ENCODE results near the gene OR3A3. TPM values are rescaled to one million over a fixed set of nuclear protein-coding genes. Genes with fewer than 3 reads are reported as not detected.
"Not testable (repeated sequence)": the region's sequence is repeated elsewhere in the genome, so short reads cannot be mapped to it uniquely, and the experiment has no call there.

The OR3A3 gene
- total RNA-seq (not detected), polyA plus RNA-seq (not detected)
- long read RNA-seq, donor 1: 0 reads
- long read RNA-seq, donor 2: 0 reads
- long read RNA-seq, donor 3: 0 reads
- long read RNA-seq, donor 4: 0 reads

DNA sequence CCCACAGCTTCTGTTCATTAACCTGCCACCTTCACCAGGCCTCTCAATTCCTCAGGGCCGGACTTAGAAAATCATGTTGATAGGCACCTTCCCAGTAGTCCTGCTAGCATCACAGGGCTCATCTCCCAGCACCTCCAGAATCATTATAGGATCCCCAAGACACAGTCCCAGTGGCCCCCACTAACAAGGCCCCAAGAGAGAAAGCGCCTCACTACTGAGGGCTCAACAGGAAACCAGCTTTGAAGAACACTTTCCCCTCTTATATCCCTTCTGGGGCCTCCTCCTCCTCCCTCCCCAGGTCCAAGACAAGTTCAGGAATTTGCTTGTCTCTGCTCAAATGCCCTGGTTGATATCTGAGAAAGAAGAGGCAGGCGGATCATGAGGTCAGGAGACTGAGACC lies at the start of gene OR3A3:
OR3A3 (plus strand) TSS at position 301 of the 400 bp plus-strand sequence.
- WGBS: 75% methylated on average over 3 of the region's 3 CpGs
- Histone ChIP-seq H3K4me1 (ENCODE audit: control insufficient read depth, insufficient read depth, low read length) (no peaks in the 10 kb centered on the region), H3K27me3 (ENCODE audit: control insufficient read depth, insufficient read depth) (no peaks in the 10 kb centered on the region), H3K27ac (ENCODE audit: low read length) (no peak within 1 kb of the TSS), H3K9me3 (ENCODE audit: control insufficient read depth, low read length) (no peaks in the 10 kb centered on the region), H3K4me3 (ENCODE audit: low read length) (no peak within 1 kb of the TSS)
- DNase-seq: no peak
- no peak for ATAC-seq
- intact Hi-C loops (cut with DNase I): no loop called here

GRCh38 chr17:3371167-3371566 lies 40.0 kb upstream of the OR3A3 start:
- H3K27me3 ChIP-seq (ENCODE audit: control insufficient read depth, insufficient read depth); H3K9me3 ChIP-seq (ENCODE audit: control insufficient read depth, low read length); ATAC-seq; H3K27ac ChIP-seq (ENCODE audit: low read length); H3K4me3 ChIP-seq (ENCODE audit: low read length); intact Hi-C loops (cut with DNase I); H3K4me1 ChIP-seq (ENCODE audit: control insufficient read depth, insufficient read depth, low read length): not testable (repeated sequence)
- DNase-seq: peak in 1 of 3 donors; percentile 59
- WGBS: 92% methylated on average over 31 of the region's 31 CpGs

GRCh38 chr17:3378321-3378720 lies 32.8 kb upstream of the OR3A3 start:
- intact Hi-C loops (cut with DNase I): no loop called here

DNA sequence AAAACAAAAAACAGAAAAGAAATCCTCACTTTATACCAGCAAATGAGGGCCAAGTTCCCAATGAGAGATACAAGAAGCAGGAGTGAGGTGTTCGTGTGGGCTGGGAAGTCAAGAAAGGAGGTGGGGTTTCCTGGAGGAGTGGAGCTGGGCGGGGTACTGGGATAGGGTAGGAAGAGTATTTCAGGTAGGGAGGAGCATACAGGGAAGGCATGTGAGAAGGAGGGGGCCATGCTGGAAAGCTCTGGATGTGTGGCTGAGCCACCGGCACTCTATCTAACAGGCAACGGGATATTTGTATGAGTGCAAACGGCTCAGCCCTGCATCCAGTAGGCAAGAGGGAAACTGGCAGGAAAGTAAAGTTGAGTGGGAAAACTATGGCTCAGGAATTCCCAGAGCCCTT lies 29.2 kb upstream of the OR3A3 start:
- Histone ChIP-seq H3K4me3 (ENCODE audit: low read length) (no peak overlapping the region), H3K4me1 (ENCODE audit: control insufficient read depth, insufficient read depth, low read length) (no peaks in the 10 kb centered on the region), H3K9me3 (ENCODE audit: control insufficient read depth, low read length) (no peaks in the 10 kb centered on the region), H3K27ac (ENCODE audit: low read length) (no peak overlapping the region), H3K27me3 (ENCODE audit: control insufficient read depth, insufficient read depth) (no peaks in the 10 kb centered on the region)
- DNase-seq (no peak), ATAC-seq (no peak)
- WGBS: 81% methylated on average over 5 of the region's 5 CpGs
- intact Hi-C loops (cut with DNase I): no loop called here

More at GRCh38 chr17:3378321-3378720, 32.8 kb upstream of the OR3A3 start:
- no peaks in the 10 kb centered on the region for H3K9me3 ChIP-seq (ENCODE audit: control insufficient read depth, low read length)
- H3K4me3 ChIP-seq (ENCODE audit: low read length): no peak overlapping the region
- WGBS: 83% methylated on average over 8 of the region's 8 CpGs
- H3K4me1 ChIP-seq (ENCODE audit: control insufficient read depth, insufficient read depth, low read length): no peaks in the 10 kb centered on the region
- H3K27ac ChIP-seq (ENCODE audit: low read length): no peak overlapping the region
- H3K27me3 ChIP-seq (ENCODE audit: control insufficient read depth, insufficient read depth): no peaks in the 10 kb centered on the region
- DNase-seq (no peak), ATAC-seq (no peak)

GRCh38 chr17:3385869-3386816 lies 25.0 kb upstream of the OR3A3 start, which contains the start of gene OR3A2:
OR3A2 (minus strand) TSS chr17:3386308.
- H3K4me3 ChIP-seq (ENCODE audit: low read length): no peak within 1 kb of the TSS
- no peaks in the 10 kb centered on the region for H3K4me1 ChIP-seq (ENCODE audit: control insufficient read depth, insufficient read depth, low read length)

GRCh38 chr17:3389791-3390190 lies 21.4 kb upstream of the OR3A3 start:
- no peaks in the 10 kb centered on the region for H3K27me3 ChIP-seq (ENCODE audit: control insufficient read depth, insufficient read depth)
- WGBS: 64% methylated on average over 4 of the region's 4 CpGs
- intact Hi-C loops (cut with DNase I): no loop called here
- DNase-seq (no peak), ATAC-seq (no peak)
- H3K4me3 ChIP-seq (ENCODE audit: low read length): no peak overlapping the region
- H3K4me1 ChIP-seq (ENCODE audit: control insufficient read depth, insufficient read depth, low read length): no peaks in the 10 kb centered on the region
- no peak overlapping the region for H3K27ac ChIP-seq (ENCODE audit: low read length)
- no peaks in the 10 kb centered on the region for H3K9me3 ChIP-seq (ENCODE audit: control insufficient read depth, low read length)

More at GRCh38 chr17:3385869-3386816, 25.0 kb upstream of the OR3A3 start, which contains the start of gene OR3A2:
- H3K27ac ChIP-seq (ENCODE audit: low read length): no peak within 1 kb of the TSS
- H3K9me3 ChIP-seq (ENCODE audit: control insufficient read depth, low read length): no peaks in the 10 kb centered on the region
- ATAC-seq (peak; percentile 29 to 50), DNase-seq (no peak)
- intact Hi-C loops (cut with DNase I): no loop called here
- no peaks in the 10 kb centered on the region for H3K27me3 ChIP-seq (ENCODE audit: control insufficient read depth, insufficient read depth)
- 24% methylated on average over 92 of the region's 92 CpGs for WGBS

DNA sequence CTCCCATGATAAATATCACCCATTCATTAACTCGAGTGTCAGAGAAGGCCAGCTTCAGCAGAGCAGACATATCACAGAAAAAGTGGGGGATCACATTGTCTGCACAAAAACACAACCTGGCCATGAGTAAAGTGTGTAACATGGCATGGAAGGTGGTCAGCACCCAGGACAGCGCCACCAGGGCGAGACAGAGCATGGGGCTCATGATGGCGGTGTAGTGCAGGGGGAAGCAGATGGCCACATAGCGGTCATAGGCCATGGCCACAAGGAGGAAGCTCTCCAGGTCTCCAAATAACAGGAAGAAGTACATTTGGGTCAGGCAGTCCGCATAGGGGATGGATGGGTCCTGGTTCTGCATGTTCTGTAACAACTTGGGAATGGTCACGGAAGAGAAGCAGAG lies 13.4 kb upstream of the OR3A3 start:
- intact Hi-C loops (cut with DNase I): not testable (repeated sequence)
- whole genome bisulfite sequencing: 41% methylated on average over 7 of the region's 7 CpGs

GRCh38 chr17:3398310-3398709 lies 12.9 kb upstream of the OR3A3 start, which contains the start of gene OR1E1:
OR1E1 (minus strand) TSS chr17:3398410; CDS start chr17:3398410, 0 bp downstream.
- Histone ChIP-seq H3K27me3 (ENCODE audit: control insufficient read depth, insufficient read depth) (no peaks in the 10 kb centered on the region), H3K9me3 (ENCODE audit: control insufficient read depth, low read length) (no peaks in the 10 kb centered on the region), H3K4me3 (ENCODE audit: low read length) (no peak within 1 kb of the TSS), H3K27ac (ENCODE audit: low read length) (no peak within 1 kb of the TSS), H3K4me1 (ENCODE audit: control insufficient read depth, insufficient read depth, low read length) (no peaks in the 10 kb centered on the region)
- no peak for DNase-seq
- no peak for ATAC-seq
- 90% methylated on average over 1 of the region's 1 CpG for WGBS
- intact Hi-C loops (cut with DNase I): no loop called here

More for the DNA sequence above, 13.4 kb upstream of the OR3A3 start:
- not testable (repeated sequence) for H3K27me3 ChIP-seq (ENCODE audit: control insufficient read depth, insufficient read depth); DNase-seq; H3K4me3 ChIP-seq (ENCODE audit: low read length); H3K9me3 ChIP-seq (ENCODE audit: control insufficient read depth, low read length); ATAC-seq; H3K4me1 ChIP-seq (ENCODE audit: control insufficient read depth, insufficient read depth, low read length); H3K27ac ChIP-seq (ENCODE audit: low read length)

DNA sequence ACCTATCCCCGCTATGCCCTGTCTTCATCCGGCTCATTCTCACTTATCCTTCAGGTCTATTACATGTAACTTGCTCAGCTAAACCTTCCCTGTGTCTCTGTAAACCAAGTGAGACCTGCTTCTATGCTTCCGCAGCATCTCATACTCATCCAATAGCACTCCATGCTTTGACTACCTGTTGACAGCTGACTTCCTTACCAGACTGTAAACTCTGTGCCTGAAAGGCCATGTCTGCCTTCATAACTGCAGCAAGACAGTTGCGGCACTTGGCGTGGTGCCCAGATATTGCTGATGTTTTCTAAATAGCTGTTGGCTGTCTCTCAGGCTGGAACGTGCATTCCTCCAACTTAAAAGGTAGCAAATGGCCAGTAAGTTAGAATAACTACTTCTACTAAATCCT lies 11.1 kb upstream of the OR3A3 start:
- intact Hi-C loops (cut with DNase I): no loop called here
- no peaks in the 10 kb centered on the region for H3K27me3 ChIP-seq (ENCODE audit: control insufficient read depth, insufficient read depth)
- no peaks in the 10 kb centered on the region for H3K4me1 ChIP-seq (ENCODE audit: control insufficient read depth, insufficient read depth, low read length)
- no peak overlapping the region for H3K27ac ChIP-seq (ENCODE audit: low read length)
- no peak overlapping the region for H3K4me3 ChIP-seq (ENCODE audit: low read length)
- H3K9me3 ChIP-seq (ENCODE audit: control insufficient read depth, low read length): no peaks in the 10 kb centered on the region
- 44% methylated on average over 6 of the region's 6 CpGs for WGBS
- no peak for DNase-seq
- no peak for ATAC-seq

DNA sequence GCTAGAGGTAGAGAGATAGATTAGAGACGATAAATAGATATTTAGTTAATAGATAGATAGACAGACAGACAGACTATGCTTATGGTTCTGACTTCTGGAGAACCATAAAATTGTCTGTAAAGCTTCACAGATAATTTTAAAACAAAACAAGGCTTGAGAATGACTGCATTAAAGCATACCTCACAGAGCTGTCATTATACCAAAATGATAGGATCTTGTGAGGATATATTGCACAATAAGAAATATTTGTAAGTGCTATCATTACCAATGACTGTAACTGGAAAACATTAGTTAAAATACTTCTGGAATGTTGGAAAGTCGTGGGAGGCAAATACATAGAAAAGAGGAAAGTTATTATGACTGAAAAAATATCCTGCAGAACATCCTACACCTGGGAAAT lies 9.4 kb upstream of the OR3A3 start:
- DNase-seq: no peak
- H3K4me1 ChIP-seq (ENCODE audit: control insufficient read depth, insufficient read depth, low read length): no peaks in the 10 kb centered on the region

GRCh38 chr17:3403856-3404255 lies 7.3 kb upstream of the OR3A3 start:
- DNase-seq; H3K4me1 ChIP-seq (ENCODE audit: control insufficient read depth, insufficient read depth, low read length); H3K4me3 ChIP-seq (ENCODE audit: low read length); H3K27ac ChIP-seq (ENCODE audit: low read length); H3K9me3 ChIP-seq (ENCODE audit: control insufficient read depth, low read length); H3K27me3 ChIP-seq (ENCODE audit: control insufficient read depth, insufficient read depth); ATAC-seq; intact Hi-C loops (cut with DNase I): not testable (repeated sequence)
- 70% methylated on average over 1 of the region's 1 CpG for WGBS

More for the DNA sequence above, 9.4 kb upstream of the OR3A3 start:
- intact Hi-C loops (cut with DNase I): no loop called here
- Histone ChIP-seq H3K4me3 (ENCODE audit: low read length) (no peak overlapping the region), H3K27ac (ENCODE audit: low read length) (no peak overlapping the region), H3K9me3 (ENCODE audit: control insufficient read depth, low read length) (no peaks in the 10 kb centered on the region), H3K27me3 (ENCODE audit: control insufficient read depth, insufficient read depth) (no peaks in the 10 kb centered on the region)
- 58% methylated on average over 2 of the region's 2 CpGs for WGBS
- ATAC-seq: no peak

Measured in right cardiac atrium (tissue), 5 donors.